ENCODE measurements around the gene FBLN2.

DNA sequence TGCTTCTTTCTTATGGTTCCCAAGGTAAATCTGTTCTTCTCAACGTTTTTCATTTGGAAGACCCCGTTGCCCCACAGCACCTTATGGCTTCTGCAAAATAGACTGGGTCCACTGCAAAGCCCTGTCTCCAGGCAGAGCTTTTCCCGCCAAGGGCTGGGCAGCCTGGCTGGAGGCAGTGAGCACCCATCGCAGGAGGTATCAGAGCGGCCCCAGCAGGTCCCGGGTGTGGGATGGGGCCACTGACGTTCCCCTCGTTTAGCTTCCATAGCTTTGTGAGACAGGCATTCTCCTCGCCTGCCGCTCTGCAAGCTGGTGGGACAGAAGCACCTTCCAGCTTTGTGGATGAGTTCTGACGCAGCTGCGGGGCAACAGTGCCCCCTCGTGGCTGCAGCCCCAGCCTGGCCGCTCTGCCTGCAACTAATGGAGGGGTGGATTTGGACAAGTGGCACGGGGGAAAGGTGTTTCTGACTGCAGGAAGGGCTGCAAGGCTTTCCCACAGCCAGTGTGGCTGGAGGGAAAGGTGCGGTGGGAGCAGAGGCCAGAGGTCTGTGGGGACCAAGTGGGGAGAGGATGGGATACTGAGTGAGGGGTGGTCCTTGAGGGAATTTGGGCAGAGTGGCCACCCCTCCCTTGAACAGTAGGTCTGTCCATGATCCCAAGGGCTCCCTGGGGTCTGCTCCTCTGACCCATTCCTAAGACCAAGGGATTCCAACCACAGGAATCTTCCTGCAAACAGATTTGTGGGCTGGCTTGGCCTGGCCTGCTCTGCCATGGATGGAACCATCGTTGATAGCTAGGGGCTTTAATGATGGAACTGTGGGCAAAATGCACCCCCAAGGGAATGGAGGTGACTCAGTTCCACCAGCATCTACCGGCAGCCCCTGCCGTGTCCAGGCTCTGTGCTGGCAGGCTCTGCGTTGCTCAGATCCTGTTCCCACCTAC, 99.4 kb downstream of the FBLN2 start:
- TF ChIP-seq, protein P1, sequence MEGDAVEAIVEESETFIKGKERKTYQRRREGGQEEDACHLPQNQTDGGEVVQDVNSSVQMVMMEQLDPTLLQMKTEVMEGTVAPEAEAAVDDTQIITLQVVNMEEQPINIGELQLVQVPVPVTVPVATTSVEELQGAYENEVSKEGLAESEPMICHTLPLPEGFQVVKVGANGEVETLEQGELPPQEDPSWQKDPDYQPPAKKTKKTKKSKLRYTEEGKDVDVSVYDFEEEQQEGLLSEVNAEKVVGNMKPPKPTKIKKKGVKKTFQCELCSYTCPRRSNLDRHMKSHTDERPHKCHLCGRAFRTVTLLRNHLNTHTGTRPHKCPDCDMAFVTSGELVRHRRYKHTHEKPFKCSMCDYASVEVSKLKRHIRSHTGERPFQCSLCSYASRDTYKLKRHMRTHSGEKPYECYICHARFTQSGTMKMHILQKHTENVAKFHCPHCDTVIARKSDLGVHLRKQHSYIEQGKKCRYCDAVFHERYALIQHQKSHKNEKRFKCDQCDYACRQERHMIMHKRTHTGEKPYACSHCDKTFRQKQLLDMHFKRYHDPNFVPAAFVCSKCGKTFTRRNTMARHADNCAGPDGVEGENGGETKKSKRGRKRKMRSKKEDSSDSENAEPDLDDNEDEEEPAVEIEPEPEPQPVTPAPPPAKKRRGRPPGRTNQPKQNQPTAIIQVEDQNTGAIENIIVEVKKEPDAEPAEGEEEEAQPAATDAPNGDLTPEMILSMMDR (optimal IDR thresholded peaks at IDR 0.05 in 1 of 3, IDR thresholded peaks at IDR 0.05 in 1 of 3, conservative IDR thresholded peaks at IDR 0.05 in 1 of 3; ENCODE audit: extremely low read depth in 1 of 3, insufficient read depth in 2 of 3, low read length in 3 of 3) = peak in 2 of 3 experiments; percentile 97 to 99
- TF ChIP-seq EZH2 (IDR thresholded peaks at IDR 0.05; ENCODE audit: low read length) = no peak

Data from keratinocyte (primary cell).